Stomach smooth muscle (tissue), 2 donors: Measurements from ENCODE around the gene SERHL2.

Source experiments
- H3K27ac ChIP-seq: one replicate; pipeline ENCODE4 v1.7.0; 2013; ENCODE audit warnings: mild to moderate bottlenecking, low read length, inconsistent platforms
- H3K27me3 ChIP-seq, 2 donors: one replicate each; pipeline ENCODE4 v1.7.0; 2013; ENCODE audit warnings: low read length in 2 of 2; ENCODE audit not compliant: insufficient read depth in 2 of 2, control insufficient read depth in 1 of 2
- H3K36me3 ChIP-seq, 2 donors: one replicate each; pipeline ENCODE4 v1.7.0; 2013; ENCODE audit warnings: low read length in 2 of 2; ENCODE audit not compliant: control insufficient read depth in 2 of 2, insufficient read depth in 2 of 2
- H3K4me1 ChIP-seq: one replicate; pipeline ENCODE4 v1.7.0; 2013; ENCODE audit warnings: low read length; ENCODE audit not compliant: control insufficient read depth, insufficient read depth
- H3K4me3 ChIP-seq, 2 donors: one replicate each; pipeline ENCODE4 v1.7.0; 2013; ENCODE audit warnings: low read length in 2 of 2
- H3K9ac ChIP-seq, 2 donors: one replicate each; pipeline ENCODE4 v1.7.0; 2013; ENCODE audit warnings: low read length in 2 of 2, mild to moderate bottlenecking in 1 of 2
- H3K9me3 ChIP-seq, 2 donors: one replicate each; pipeline ENCODE4 v1.7.0; 2013; ENCODE audit warnings: low read length in 2 of 2; ENCODE audit not compliant: control insufficient read depth in 2 of 2
- donor health status: healthy.
- donor health status: Pancreatic carcinoma.

SERHL2 gene

GRCh38 chr22:42617155-42617983, 63.6 kb downstream of the SERHL2 start:
- peak overlapping the region; percentile 46 for H3K27ac ChIP-seq
- H3K9ac ChIP-seq, result no peak overlapping the region
- no peak overlapping the region for H3K4me3 ChIP-seq
- H3K36me3 ChIP-seq, result peaks cover 5 to 11% of the 10 kb centered on the region in 2 donors
- no peaks in the 10 kb centered on the region for H3K27me3 ChIP-seq
- H3K4me1 ChIP-seq, result peaks cover 37% of the 10 kb centered on the region
- H3K9me3 ChIP-seq, result no peaks in the 10 kb centered on the region

- Histone ChIP-seq H3K4me3 (no peak overlapping the region), H3K9me3 (no peaks in the 10 kb centered on the region), H3K4me1 (peaks cover 23% of the 10 kb centered on the region), H3K27ac (no peak overlapping the region), H3K27me3 (no peaks in the 10 kb centered on the region), H3K9ac (no peak overlapping the region), H3K36me3 (peaks cover 22 to 23% of the 10 kb centered on the region in 2 donors)
These were observed 65.7 kb downstream of the SERHL2 start for GRCh38 chr22:42619261-42620063.

DNA sequence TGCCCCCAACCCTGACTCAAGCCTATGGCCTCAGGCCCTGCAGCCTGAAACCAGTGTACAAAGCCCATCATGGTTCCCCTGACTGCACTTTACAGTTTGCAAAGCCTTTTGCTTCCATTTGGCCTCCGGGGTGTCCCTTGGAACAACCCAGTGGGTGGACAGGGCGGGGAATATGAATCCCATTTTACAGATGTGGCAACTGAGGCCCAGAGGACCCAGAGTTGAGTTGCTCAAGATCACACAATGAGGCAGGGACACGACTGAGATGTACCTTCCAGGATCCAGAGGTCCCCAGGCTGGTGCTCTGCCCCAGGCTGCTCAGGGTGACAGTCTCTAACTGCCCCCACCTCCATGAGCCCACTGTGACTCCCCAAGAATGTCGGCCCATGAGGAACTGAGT, 66.3 kb downstream of the SERHL2 start:
- Histone ChIP-seq H3K4me1 (peaks cover 23% of the 10 kb centered on the region), H3K9me3 (no peaks in the 10 kb centered on the region), H3K36me3 (peaks cover 23 to 25% of the 10 kb centered on the region in 2 donors), H3K27ac (no peak overlapping the region), H3K9ac (no peak overlapping the region), H3K27me3 (no peaks in the 10 kb centered on the region), H3K4me3 (no peak overlapping the region)

- H3K27me3 ChIP-seq, result no peaks in the 10 kb centered on the region
- H3K9me3 ChIP-seq, result no peaks in the 10 kb centered on the region
- no peak overlapping the region for H3K4me3 ChIP-seq
- H3K27ac ChIP-seq, result no peak overlapping the region
- peak overlapping the region in 1 of 2 donors; percentile 21 for H3K9ac ChIP-seq
- peaks cover 15% of the 10 kb centered on the region for H3K4me1 ChIP-seq
- H3K36me3 ChIP-seq, result peaks cover 26 to 35% of the 10 kb centered on the region in 2 donors
These were observed 67.8 kb downstream of the SERHL2 start for GRCh38 chr22:42621505-42622002.

- peaks cover 15% of the 10 kb centered on the region for H3K4me1 ChIP-seq
- H3K9ac ChIP-seq, result no peak overlapping the region
- H3K27ac ChIP-seq, result no peak overlapping the region
- H3K36me3 ChIP-seq, result peaks cover 31 to 41% of the 10 kb centered on the region in 2 donors
- no peak overlapping the region for H3K4me3 ChIP-seq
- no peaks in the 10 kb centered on the region for H3K9me3 ChIP-seq
- no peaks in the 10 kb centered on the region for H3K27me3 ChIP-seq
These were observed 68.4 kb downstream of the SERHL2 start for GRCh38 chr22:42622061-42622710.

GRCh38 chr22:42623301-42623751, 69.6 kb downstream of the SERHL2 start:
- Histone ChIP-seq H3K27ac (no peak overlapping the region), H3K9me3 (no peaks in the 10 kb centered on the region), H3K9ac (no peak overlapping the region), H3K4me3 (no peak overlapping the region), H3K4me1 (peaks cover 15% of the 10 kb centered on the region), H3K27me3 (no peaks in the 10 kb centered on the region), H3K36me3 (peaks cover 38 to 52% of the 10 kb centered on the region in 2 donors)
